GM10248 (cell line): Measurements from ENCODE around the gene GSAP.

ENCODE experiments used
- CTCF ChIA-PET: fragments of 300-600 bp; sonication (Branson Sonifier 250); formaldehyde crosslinking; extraction: SDS; loops from one replicate; lab custom pipeline; 2021; ENCODE audit warnings: antibody characterized with exemption; lab: Yijun Ruan, JAX
- POLR2A ChIA-PET: fragments of 350-650 bp; sonication (Branson Sonifier 250); formaldehyde crosslinking; extraction: SDS; loops from one replicate; lab custom pipeline; 2020; ENCODE audit warnings: antibody characterized with exemption; lab: Yijun Ruan, JAX
- DNase-seq: peaks from one replicate; pipeline ENCODE4 v3.0.0; 2012; ENCODE audit errors: extremely low spot score
- TF ChIP-seq, protein P1 (sequence below): IDR thresholded peaks from 2 replicates; pipeline ENCODE4 v1.5.1; 2012; ENCODE audit warnings: mild to moderate bottlenecking, low read depth; ENCODE audit errors: extremely low read depth, missing control alignments, control extremely low read depth

GSAP gene

DNA sequence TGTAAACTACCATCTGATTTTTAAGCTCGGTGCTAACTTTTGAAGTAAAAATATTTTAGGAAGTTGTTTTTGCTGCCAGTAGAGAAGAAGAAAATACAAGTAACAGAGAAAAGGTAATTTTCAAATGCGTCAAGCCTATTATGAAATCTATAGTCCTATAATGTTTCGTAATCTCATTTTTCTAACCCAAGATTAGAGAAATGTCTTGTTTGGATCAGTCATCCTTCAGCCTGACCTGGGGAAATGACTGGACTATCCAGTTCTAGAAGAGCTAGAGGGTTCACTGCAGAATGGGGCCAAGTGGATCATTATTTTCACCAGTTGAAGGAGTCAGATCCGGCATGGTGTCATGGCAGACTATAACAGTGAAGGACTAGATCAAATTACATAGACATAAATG is 153.8 kb downstream of the GSAP start:
- ChIA-PET POLR2A (no interaction called here), CTCF (interaction anchor here (1.1 to 1.4 kb wide), 3 partner anchors 12 to 59 kb away, joined by 3 to 4 read pairs (median 3); no protein-coding TSS in a partner anchor)
- TF ChIP-seq, protein P1, sequence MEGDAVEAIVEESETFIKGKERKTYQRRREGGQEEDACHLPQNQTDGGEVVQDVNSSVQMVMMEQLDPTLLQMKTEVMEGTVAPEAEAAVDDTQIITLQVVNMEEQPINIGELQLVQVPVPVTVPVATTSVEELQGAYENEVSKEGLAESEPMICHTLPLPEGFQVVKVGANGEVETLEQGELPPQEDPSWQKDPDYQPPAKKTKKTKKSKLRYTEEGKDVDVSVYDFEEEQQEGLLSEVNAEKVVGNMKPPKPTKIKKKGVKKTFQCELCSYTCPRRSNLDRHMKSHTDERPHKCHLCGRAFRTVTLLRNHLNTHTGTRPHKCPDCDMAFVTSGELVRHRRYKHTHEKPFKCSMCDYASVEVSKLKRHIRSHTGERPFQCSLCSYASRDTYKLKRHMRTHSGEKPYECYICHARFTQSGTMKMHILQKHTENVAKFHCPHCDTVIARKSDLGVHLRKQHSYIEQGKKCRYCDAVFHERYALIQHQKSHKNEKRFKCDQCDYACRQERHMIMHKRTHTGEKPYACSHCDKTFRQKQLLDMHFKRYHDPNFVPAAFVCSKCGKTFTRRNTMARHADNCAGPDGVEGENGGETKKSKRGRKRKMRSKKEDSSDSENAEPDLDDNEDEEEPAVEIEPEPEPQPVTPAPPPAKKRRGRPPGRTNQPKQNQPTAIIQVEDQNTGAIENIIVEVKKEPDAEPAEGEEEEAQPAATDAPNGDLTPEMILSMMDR, result no peak
- no peak for DNase-seq
